NOMO-1 treated with dmso at 0.1 percent for 144 hours (cell line): ENCODE data around the gene CCDC170.
"Not testable (repeated sequence)": the region's sequence is repeated elsewhere in the genome, so short reads cannot be mapped to it uniquely, and the experiment has no call there.

Experiments used
- DNase-seq: peaks from one replicate; lab custom pipeline; 2025; ENCODE audit not compliant: unreplicated experiment; lab: John Stamatoyannopoulos, UW

Gene CCDC170

GRCh38 chr6:151493161-151493803 lies 535 bp upstream of the CCDC170 start:
- no peak for DNase-seq

GRCh38 chr6:151494235-151494935 lies 568 bp downstream of the CCDC170 start:
- DNase-seq, result no peak

- no peak for DNase-seq
These were observed 1.1 kb downstream of the CCDC170 start for GRCh38 chr6:151494936-151495320.

- DNase-seq, result no peak
These were observed 1.6 kb downstream of the CCDC170 start for GRCh38 chr6:151495380-151495779.

- no peak for DNase-seq
These were observed 4.1 kb downstream of the CCDC170 start for GRCh38 chr6:151497905-151498304.

GRCh38 chr6:151498327-151498726 lies 4.5 kb downstream of the CCDC170 start:
- peak; percentile 68 for DNase-seq

GRCh38 chr6:151499551-151499950 lies 5.7 kb downstream of the CCDC170 start:
- no peak for DNase-seq

- DNase-seq, result no peak
These were observed 7.8 kb downstream of the CCDC170 start for GRCh38 chr6:151501511-151502136.

GRCh38 chr6:151502499-151502898 lies 8.7 kb downstream of the CCDC170 start:
- no peak for DNase-seq

- DNase-seq, result no peak
These were observed 12.9 kb downstream of the CCDC170 start for GRCh38 chr6:151506761-151507160.

GRCh38 chr6:151509048-151509447 lies 15.2 kb downstream of the CCDC170 start:
- no peak for DNase-seq

GRCh38 chr6:151512481-151512880 lies 18.7 kb downstream of the CCDC170 start:
- no peak for DNase-seq

- DNase-seq, result no peak
These were observed 20.3 kb downstream of the CCDC170 start for GRCh38 chr6:151514000-151514730.

- not testable (repeated sequence) for DNase-seq
These were observed 25.2 kb downstream of the CCDC170 start for GRCh38 chr6:151518992-151519391.

- DNase-seq, result no peak
These were observed 29.2 kb downstream of the CCDC170 start for GRCh38 chr6:151523034-151523433.

- no peak for DNase-seq
These were observed 30.2 kb downstream of the CCDC170 start for GRCh38 chr6:151524059-151524458.

GRCh38 chr6:151534576-151534975 lies 40.8 kb downstream of the CCDC170 start:
- no peak for DNase-seq

GRCh38 chr6:151535476-151536187 lies 41.8 kb downstream of the CCDC170 start:
- DNase-seq, result no peak

GRCh38 chr6:151536188-151536479 lies 42.3 kb downstream of the CCDC170 start:
- DNase-seq, result no peak

GRCh38 chr6:151537556-151537955 lies 43.7 kb downstream of the CCDC170 start:
- no peak for DNase-seq
